ENCODE results near the gene FGD5.

Gene FGD5

GRCh38 chr3:14874784-14875183 lies 56.0 kb downstream of the FGD5 start:
- no peak for DNase-seq (ENCODE audit: low read depth in 2 of 2, low spot score in 1 of 2)

GRCh38 chr3:14875411-14876175 lies 56.8 kb downstream of the FGD5 start:
- DNase-seq (ENCODE audit: low read depth in 2 of 2, low spot score in 1 of 2), result no peak

GRCh38 chr3:14876921-14877333 lies 58.2 kb downstream of the FGD5 start:
- DNase-seq (ENCODE audit: low read depth in 2 of 2, low spot score in 1 of 2), result no peak

GRCh38 chr3:14877469-14877868 lies 58.7 kb downstream of the FGD5 start:
- no peak for DNase-seq (ENCODE audit: low read depth in 2 of 2, low spot score in 1 of 2)

- no peak for DNase-seq (ENCODE audit: low read depth in 2 of 2, low spot score in 1 of 2)
Observed at GRCh38 chr3:14879211-14879874, 60.6 kb downstream of the FGD5 start.

GRCh38 chr3:14880447-14881106 lies 61.8 kb downstream of the FGD5 start:
- no peak for DNase-seq (ENCODE audit: low read depth in 2 of 2, low spot score in 1 of 2)

GRCh38 chr3:14883226-14883625 lies 64.5 kb downstream of the FGD5 start:
- no peak for DNase-seq (ENCODE audit: low read depth in 2 of 2, low spot score in 1 of 2)

- DNase-seq (ENCODE audit: low read depth in 2 of 2, low spot score in 1 of 2), result no peak
Observed at GRCh38 chr3:14884665-14885064, 65.9 kb downstream of the FGD5 start.

GRCh38 chr3:14885307-14885706 lies 66.5 kb downstream of the FGD5 start:
- DNase-seq (ENCODE audit: low read depth in 2 of 2, low spot score in 1 of 2), result no peak

GRCh38 chr3:14886101-14886500 lies 67.3 kb downstream of the FGD5 start:
- no peak for DNase-seq (ENCODE audit: low read depth in 2 of 2, low spot score in 1 of 2)

- DNase-seq (ENCODE audit: low read depth in 2 of 2, low spot score in 1 of 2), result no peak
Observed at GRCh38 chr3:14889205-14889604, 70.4 kb downstream of the FGD5 start.

- no peak for DNase-seq (ENCODE audit: low read depth in 2 of 2, low spot score in 1 of 2)
Observed at GRCh38 chr3:14889943-14890342, 71.2 kb downstream of the FGD5 start.

GRCh38 chr3:14890476-14890875 lies 71.7 kb downstream of the FGD5 start:
- no peak for DNase-seq (ENCODE audit: low read depth in 2 of 2, low spot score in 1 of 2)

- DNase-seq (ENCODE audit: low read depth in 2 of 2, low spot score in 1 of 2), result no peak
Observed at GRCh38 chr3:14891135-14892132, 72.7 kb downstream of the FGD5 start.

GRCh38 chr3:14892226-14892625 lies 73.5 kb downstream of the FGD5 start:
- no peak for DNase-seq (ENCODE audit: low read depth in 2 of 2, low spot score in 1 of 2)

- DNase-seq (ENCODE audit: low read depth in 2 of 2, low spot score in 1 of 2), result no peak
Observed at GRCh38 chr3:14894085-14894484, 75.3 kb downstream of the FGD5 start.

- DNase-seq (ENCODE audit: low read depth in 2 of 2, low spot score in 1 of 2), result no peak
Observed at GRCh38 chr3:14897266-14897665, 78.5 kb downstream of the FGD5 start.

- no peak for DNase-seq (ENCODE audit: low read depth in 2 of 2, low spot score in 1 of 2)
Observed at GRCh38 chr3:14898929-14899328, 80.2 kb downstream of the FGD5 start.

- no peak for DNase-seq (ENCODE audit: low read depth in 2 of 2, low spot score in 1 of 2)
Observed at GRCh38 chr3:14899993-14900618, 81.3 kb downstream of the FGD5 start.

Measured in stimulated activated CD8-positive, alpha-beta memory T cell treated with anti-CD3 and anti-CD28 coated beads, Interleukin-4, amount 100 ng/mL, for 4 hours (primary cell).